ENCODE data around the gene RNF212. TPM values are rescaled to one million over a fixed set of nuclear protein-coding genes. Genes with fewer than 3 reads are reported as not detected.

Gene RNF212
- total RNA-seq, 1 donor from 2014 or later: 8.1 TPM

DNA sequence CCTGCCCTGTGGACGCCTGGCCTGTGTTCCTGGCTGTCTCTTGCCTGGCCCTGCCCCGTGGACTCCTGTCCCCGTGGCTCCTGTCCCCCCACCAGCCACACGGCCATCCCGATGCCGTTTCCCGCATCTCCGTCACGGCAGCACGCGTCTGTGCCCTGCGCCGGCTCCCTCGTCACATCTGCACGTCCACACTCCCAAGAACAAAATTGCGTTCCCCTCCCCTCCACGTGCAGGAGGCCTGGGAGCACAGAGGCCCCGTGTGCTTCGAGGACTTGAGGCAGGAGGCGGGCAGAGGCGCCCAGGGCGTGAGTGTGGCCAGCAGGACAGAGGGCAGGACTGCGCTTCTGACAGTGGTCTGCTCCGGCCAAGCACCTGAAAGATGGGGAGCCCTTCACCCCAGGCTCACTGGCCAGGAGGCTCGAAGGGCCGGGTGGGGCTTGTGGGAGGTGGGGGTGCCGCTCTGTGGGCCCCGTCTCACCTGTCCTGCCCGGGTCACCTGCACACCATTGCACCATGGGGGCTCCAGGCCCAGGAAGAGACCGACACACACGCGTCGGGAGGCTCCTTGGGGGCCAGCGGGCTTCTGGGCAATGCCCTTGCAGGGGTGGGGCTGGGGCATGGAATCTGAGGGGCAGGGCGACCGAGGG, 84.7 kb downstream of the RNF212 start:
- no peak for DNase-seq (ENCODE audit: low read depth)
- H3K4me3 ChIP-seq (ENCODE audit: low read depth, low read length): no peak overlapping the region
- TF ChIP-seq, protein P1, sequence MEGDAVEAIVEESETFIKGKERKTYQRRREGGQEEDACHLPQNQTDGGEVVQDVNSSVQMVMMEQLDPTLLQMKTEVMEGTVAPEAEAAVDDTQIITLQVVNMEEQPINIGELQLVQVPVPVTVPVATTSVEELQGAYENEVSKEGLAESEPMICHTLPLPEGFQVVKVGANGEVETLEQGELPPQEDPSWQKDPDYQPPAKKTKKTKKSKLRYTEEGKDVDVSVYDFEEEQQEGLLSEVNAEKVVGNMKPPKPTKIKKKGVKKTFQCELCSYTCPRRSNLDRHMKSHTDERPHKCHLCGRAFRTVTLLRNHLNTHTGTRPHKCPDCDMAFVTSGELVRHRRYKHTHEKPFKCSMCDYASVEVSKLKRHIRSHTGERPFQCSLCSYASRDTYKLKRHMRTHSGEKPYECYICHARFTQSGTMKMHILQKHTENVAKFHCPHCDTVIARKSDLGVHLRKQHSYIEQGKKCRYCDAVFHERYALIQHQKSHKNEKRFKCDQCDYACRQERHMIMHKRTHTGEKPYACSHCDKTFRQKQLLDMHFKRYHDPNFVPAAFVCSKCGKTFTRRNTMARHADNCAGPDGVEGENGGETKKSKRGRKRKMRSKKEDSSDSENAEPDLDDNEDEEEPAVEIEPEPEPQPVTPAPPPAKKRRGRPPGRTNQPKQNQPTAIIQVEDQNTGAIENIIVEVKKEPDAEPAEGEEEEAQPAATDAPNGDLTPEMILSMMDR (conservative IDR thresholded peaks at IDR 0.05; ENCODE audit: low read depth, low read length): no peak

DNA sequence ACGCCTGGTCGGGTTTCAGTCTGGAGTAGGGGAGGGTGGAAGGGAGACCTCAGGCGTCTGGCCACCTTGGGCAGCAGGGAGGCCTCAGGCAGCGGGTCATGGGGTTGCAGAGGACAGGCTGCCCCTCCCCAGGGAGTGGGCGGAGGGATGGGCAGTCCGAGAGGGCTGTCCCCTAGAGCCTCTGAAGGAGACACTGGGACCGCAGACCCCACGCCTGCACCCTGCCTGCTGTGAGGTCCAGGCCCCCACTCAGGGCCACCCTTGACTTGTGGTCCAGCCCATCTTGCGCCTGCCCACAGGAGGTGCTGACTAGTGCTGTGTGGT, 85.5 kb downstream of the RNF212 start:
- TF ChIP-seq, protein P1 (conservative IDR thresholded peaks at IDR 0.05; ENCODE audit: low read depth, low read length): no peak

GRCh38 chr4:1027219-1027914, 86.0 kb downstream of the RNF212 start:
- TF ChIP-seq, protein P1 (conservative IDR thresholded peaks at IDR 0.05; ENCODE audit: low read depth, low read length): no peak
- no peak overlapping the region for H3K4me3 ChIP-seq (ENCODE audit: low read depth, low read length)
- no peak for DNase-seq (ENCODE audit: low read depth)

More for the DNA sequence above, 85.5 kb downstream of the RNF212 start:
- DNase-seq (ENCODE audit: low read depth): no peak
- H3K4me3 ChIP-seq (ENCODE audit: low read depth, low read length): no peak overlapping the region

DNA sequence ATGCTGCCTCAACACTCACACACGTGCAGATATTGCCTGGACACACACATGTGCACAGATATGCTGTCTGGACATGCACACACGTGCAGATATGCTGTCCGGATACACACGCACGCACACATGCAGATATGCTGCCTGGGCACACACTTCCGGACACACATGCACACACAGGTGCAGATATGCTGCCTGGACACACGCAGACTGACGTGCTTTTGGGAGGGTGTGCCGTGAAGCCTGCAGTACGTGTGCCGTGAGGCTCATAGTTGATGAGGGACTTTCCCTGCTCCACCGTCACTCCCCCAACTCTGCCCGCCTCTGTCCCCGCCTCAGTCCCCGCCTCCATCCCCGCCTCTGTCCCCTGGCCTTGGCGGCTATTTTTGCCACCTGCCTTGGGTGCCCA, 87.2 kb downstream of the RNF212 start:
- no peak for DNase-seq (ENCODE audit: low read depth)
- no peak overlapping the region for H3K4me3 ChIP-seq (ENCODE audit: low read depth, low read length)
- TF ChIP-seq, protein P1 (conservative IDR thresholded peaks at IDR 0.05; ENCODE audit: low read depth, low read length): no peak

DNA sequence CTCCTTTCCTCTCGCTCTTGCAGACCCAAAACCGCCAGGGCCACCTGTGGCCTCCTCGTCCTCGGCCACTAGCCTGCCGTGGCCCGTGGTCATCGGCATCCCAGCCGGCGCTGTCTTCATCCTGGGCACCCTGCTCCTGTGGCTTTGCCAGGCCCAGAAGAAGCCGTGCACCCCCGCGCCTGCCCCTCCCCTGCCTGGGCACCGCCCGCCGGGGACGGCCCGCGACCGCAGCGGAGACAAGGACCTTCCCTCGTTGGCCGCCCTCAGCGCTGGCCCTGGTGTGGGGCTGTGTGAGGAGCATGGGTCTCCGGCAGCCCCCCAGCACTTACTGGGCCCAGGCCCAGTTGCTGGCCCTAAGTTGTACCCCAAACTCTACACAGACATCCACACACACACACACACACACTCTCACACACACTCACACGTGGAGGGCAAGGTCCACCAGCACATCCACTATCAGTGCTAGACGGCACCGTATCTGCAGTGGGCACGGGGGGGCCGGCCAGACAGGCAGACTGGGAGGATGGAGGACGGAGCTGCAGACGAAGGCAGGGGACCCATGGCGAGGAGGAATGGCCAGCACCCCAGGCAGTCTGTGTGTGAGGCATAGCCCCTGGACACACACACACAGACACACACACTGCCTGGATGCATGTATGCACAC, 88.3 kb downstream of the RNF212 start:
- DNase-seq (ENCODE audit: low read depth): no peak
- H3K4me3 ChIP-seq (ENCODE audit: low read depth, low read length): no peak overlapping the region
- TF ChIP-seq, protein P1 (conservative IDR thresholded peaks at IDR 0.05; ENCODE audit: low read depth, low read length): no peak

GRCh38 chr4:1023895-1024740, 89.2 kb downstream of the RNF212 start:
- H3K4me3 ChIP-seq (ENCODE audit: low read depth, low read length): no peak overlapping the region
- no peak for DNase-seq (ENCODE audit: low read depth)
- TF ChIP-seq, protein P1 (conservative IDR thresholded peaks at IDR 0.05; ENCODE audit: low read depth, low read length): no peak
